HepG2 (cell line): ENCODE measurements around the gene PISD. TPM values are rescaled to one million over a fixed set of nuclear protein-coding genes. Genes with fewer than 3 reads are reported as not detected.
A peak's percentile ranks its signal among the peaks of the same experiment; 100 is the strongest.

Source experiments
- AGO2 ChIP-seq: fragments of 200-400 bp; formaldehyde crosslinking; optimal IDR thresholded peaks from 2 replicates; pipeline ENCODE3; 2017; ENCODE audit warnings: mild to moderate bottlenecking, low read depth, low read length, moderate library complexity
- ATAD3A ChIP-seq: sonication (generic); formaldehyde crosslinking; IDR thresholded peaks from 2 replicates; pipeline ENCODE4 v1.4.0; 2020; ENCODE audit warnings: missing genetic modification reagents
- CAMTA2 ChIP-seq: sonication (generic); formaldehyde crosslinking; IDR thresholded peaks from 2 replicates; pipeline ENCODE4 v1.4.0; 2020; ENCODE audit warnings: mild to moderate bottlenecking, missing genetic modification reagents, borderline replicate concordance
- ERF ChIP-seq: IDR thresholded peaks from 2 replicates; pipeline ENCODE4 v1.6.1; 2018; ENCODE audit warnings: missing biosample characterization, missing genetic modification reagents
- GLI4 ChIP-seq: sonication (generic); formaldehyde crosslinking; IDR thresholded peaks from 2 replicates; pipeline ENCODE4 v1.5.1; 2020; ENCODE audit warnings: missing genetic modification reagents, mild to moderate bottlenecking, moderate library complexity, borderline replicate concordance
- GRHL1 ChIP-seq: sonication (generic); formaldehyde crosslinking; conservative IDR thresholded peaks from 2 replicates; pipeline ENCODE4 v1.8.0; 2022; ENCODE audit warnings: missing genetic modification reagents
- HOMEZ ChIP-seq: IDR thresholded peaks from 2 replicates; pipeline ENCODE4 v1.6.1; 2016; ENCODE audit warnings: low read depth
- IRF1 ChIP-seq: sonication (generic); formaldehyde crosslinking; IDR thresholded peaks from 2 replicates; pipeline ENCODE4 v1.4.0; 2020; ENCODE audit warnings: low read depth, mild to moderate bottlenecking, missing genetic modification reagents
- KMT2B ChIP-seq: IDR thresholded peaks from 2 replicates; pipeline ENCODE4 v1.6.1; 2016; ENCODE audit warnings: missing genetic modification reagents, missing compliant biosample characterization
- MBNL3 ChIP-seq: fragments of 250-450 bp; sonication (Bioruptor Pico); conservative IDR thresholded peaks from 2 replicates; pipeline ENCODE4 v1.8.0; 2022; ENCODE audit warnings: mild to moderate bottlenecking, inconsistent platforms
- PBX2 ChIP-seq: IDR thresholded peaks from 2 replicates; pipeline ENCODE4 v1.6.1; 2016; ENCODE audit warnings: control low read depth
- SATB2 ChIP-seq: sonication (generic); formaldehyde crosslinking; IDR thresholded peaks from 2 replicates; pipeline ENCODE4 v1.5.0; 2020; ENCODE audit warnings: missing genetic modification reagents
- ZBTB7A ChIP-seq: sonication (generic); formaldehyde crosslinking; IDR thresholded peaks from 2 replicates; pipeline ENCODE4 v1.8.0; 2022; ENCODE audit warnings: mild to moderate bottlenecking, missing genetic modification reagents
- ZFP36L1 ChIP-seq: sonication (generic); formaldehyde crosslinking; IDR thresholded peaks from 2 replicates; pipeline ENCODE4 v1.8.0; 2022; ENCODE audit warnings: mild to moderate bottlenecking, missing genetic modification reagents, moderate library complexity
- ZNF639 ChIP-seq: conservative IDR thresholded peaks from 2 replicates; pipeline ENCODE4 v1.6.1; 2018; ENCODE audit warnings: missing genetic modification reagents
- polyA plus RNA-seq, 8 experiments: library from polyadenylated mRNA; depleted of rRNA in 3 of 8; stranded (reverse) in 7 of 8; unstranded in 1 of 8; fragments of >200 nt; fragmentation: Illumina TruSeq in 4 of 8; extraction: Trizol in 4 of 8; gene quantifications; 2 replicates each; pipeline versions ENCODE4 v1.2.1 to v1.2.3, GENCODE V29; 2011 to 2016; ENCODE audit warnings: low read depth in 4 of 8, missing spikeins in 1 of 8, mixed read lengths in 1 of 8; ENCODE audit not compliant: insufficient read depth in 1 of 8
- total RNA-seq, 5 experiments: library from RNA; depleted of rRNA; stranded (reverse); fragments of >200 nt; fragmentation: Illumina TruSeq; extraction: Trizol; gene quantifications; 2 replicates each; pipeline ENCODE4 v1.2.3, GENCODE V29; 2016; ENCODE audit warnings: low read depth in 1 of 5
- TF ChIP-seq, protein P1 (sequence below): sonication (generic); formaldehyde crosslinking; IDR thresholded peaks from 2 replicates; pipeline ENCODE4 v1.5.1; 2020; ENCODE audit warnings: mild to moderate bottlenecking, missing genetic modification reagents, moderate library complexity

PISD gene
- total and polyA plus RNA-seq, 2 of the 13 experiments (the other 11 are each of a cell fraction or from before 2014, with no cell fraction given), result 30.1 to 47.7 TPM

DNA sequence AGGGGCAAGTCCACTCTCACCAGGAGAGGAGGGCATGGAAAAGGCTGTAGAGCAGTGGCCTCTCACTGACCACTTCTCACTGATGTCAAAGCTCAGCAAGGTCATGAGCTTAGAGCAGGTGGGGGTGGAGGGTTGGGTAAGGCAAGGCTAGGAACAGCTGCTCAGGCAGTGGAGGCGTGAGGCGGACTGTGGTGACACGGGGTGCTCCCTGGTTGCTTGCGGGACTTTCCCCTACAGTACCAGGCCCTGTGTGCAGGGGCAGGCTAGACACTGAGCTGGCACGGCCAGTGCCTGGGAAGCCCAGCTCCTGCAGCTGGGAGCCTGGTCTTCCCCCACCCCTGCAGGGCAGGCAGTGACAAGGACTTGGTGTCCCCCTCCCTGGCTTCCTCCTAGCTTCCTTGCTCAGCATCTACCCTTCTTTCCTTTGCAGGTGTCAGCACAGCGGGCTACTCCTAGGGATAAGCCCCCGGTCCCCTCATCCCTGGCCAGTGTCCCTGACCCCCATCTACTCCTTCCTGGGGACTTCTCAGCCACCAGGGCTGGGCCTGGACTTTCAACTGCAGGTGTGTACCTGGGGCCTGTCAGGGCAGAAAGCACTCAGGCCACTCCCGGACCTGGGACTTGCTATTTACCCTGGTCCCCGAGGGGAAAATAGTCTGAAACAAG, 45.6 kb downstream of the PISD start (continued):
- TF ChIP-seq ZBTB7A (CRISPR knock-in tag) (no peak), KMT2B (CRISPR knock-in tag) (no peak), IRF1 (no peak), PBX2 (CRISPR knock-in tag) (no peak), ERF (CRISPR knock-in tag) (no peak), SATB2 (CRISPR knock-in tag) (no peak), ZNF639 (CRISPR knock-in tag) (no peak), ZFP36L1 (CRISPR knock-in tag) (no peak), GRHL1 (CRISPR knock-in tag) (no peak), GLI4 (CRISPR knock-in tag) (no peak), AGO2 (peak; percentile 95), ATAD3A (CRISPR knock-in tag) (no peak), CAMTA2 (no peak), MBNL3 (CRISPR knock-in tag) (no peak), HOMEZ (CRISPR knock-in tag) (no peak)
- TF ChIP-seq, protein P1, sequence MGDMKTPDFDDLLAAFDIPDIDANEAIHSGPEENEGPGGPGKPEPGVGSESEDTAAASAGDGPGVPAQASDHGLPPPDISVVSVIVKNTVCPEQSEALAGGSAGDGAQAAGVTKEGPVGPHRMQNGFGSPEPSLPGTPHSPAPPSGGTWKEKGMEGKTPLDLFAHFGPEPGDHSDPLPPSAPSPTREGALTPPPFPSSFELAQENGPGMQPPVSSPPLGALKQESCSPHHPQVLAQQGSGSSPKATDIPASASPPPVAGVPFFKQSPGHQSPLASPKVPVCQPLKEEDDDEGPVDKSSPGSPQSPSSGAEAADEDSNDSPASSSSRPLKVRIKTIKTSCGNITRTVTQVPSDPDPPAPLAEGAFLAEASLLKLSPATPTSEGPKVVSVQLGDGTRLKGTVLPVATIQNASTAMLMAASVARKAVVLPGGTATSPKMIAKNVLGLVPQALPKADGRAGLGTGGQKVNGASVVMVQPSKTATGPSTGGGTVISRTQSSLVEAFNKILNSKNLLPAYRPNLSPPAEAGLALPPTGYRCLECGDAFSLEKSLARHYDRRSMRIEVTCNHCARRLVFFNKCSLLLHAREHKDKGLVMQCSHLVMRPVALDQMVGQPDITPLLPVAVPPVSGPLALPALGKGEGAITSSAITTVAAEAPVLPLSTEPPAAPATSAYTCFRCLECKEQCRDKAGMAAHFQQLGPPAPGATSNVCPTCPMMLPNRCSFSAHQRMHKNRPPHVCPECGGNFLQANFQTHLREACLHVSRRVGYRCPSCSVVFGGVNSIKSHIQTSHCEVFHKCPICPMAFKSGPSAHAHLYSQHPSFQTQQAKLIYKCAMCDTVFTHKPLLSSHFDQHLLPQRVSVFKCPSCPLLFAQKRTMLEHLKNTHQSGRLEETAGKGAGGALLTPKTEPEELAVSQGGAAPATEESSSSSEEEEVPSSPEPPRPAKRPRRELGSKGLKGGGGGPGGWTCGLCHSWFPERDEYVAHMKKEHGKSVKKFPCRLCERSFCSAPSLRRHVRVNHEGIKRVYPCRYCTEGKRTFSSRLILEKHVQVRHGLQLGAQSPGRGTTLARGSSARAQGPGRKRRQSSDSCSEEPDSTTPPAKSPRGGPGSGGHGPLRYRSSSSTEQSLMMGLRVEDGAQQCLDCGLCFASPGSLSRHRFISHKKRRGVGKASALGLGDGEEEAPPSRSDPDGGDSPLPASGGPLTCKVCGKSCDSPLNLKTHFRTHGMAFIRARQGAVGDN, result peak; percentile 74
